ENCODE measurements around the gene TCAIM. TPM values are rescaled to one million over a fixed set of nuclear protein-coding genes. Genes with fewer than 3 reads are reported as not detected.

The TCAIM gene
- total and polyA plus RNA-seq, 2 of the 4 experiments (the other 2 are of a cell fraction): 11.0 to 21.5 TPM

DNA sequence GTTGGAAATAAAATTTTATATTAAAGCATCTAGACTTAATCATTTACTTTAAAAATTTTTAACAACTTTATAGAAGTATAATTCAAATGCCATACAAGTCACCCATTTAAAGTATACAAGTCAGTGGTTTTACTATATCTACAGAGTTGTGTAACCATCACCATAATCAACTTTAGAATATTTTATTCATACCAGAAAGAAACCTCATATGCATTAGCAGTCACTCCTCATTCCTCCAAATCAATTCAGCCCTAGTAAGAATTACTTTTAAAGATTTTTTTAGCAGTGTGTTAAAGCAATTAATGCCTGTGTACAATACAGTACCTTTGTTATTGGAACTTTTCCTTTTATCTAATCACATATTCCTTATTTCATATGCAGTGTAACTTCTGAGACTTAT lies 14.0 kb upstream of the TCAIM start:
- H4K91ac ChIP-seq (ENCODE audit: insufficient read depth, low read depth, low read length): no peak overlapping the region
- no peak overlapping the region for H2AK9ac ChIP-seq (replicated peaks; ENCODE audit: low read depth, low read length, poor library complexity)
- no peak overlapping the region for H3K4ac ChIP-seq (ENCODE audit: low read depth, low read length)
- POLR2A ChIA-PET (ENCODE audit: unreplicated experiment): no interaction called here
- H4K20me1 ChIP-seq (ENCODE audit: insufficient read depth, low read length): no peaks in the 10 kb centered on the region
- TF ChIP-seq MAFK (IDR thresholded peaks at IDR 0.05; ENCODE audit: low read depth, low read length) (no peak), CHD1 (IDR thresholded peaks at IDR 0.05; ENCODE audit: low read depth, low read length) (no peak), SMC3 (IDR thresholded peaks at IDR 0.05; ENCODE audit: low read depth, low read length) (no peak)
- no peaks in the 10 kb centered on the region for H3K9me3 ChIP-seq (ENCODE audit: control insufficient read depth, insufficient read depth, low read length)
- H2BK20ac ChIP-seq (ENCODE audit: low read depth, low read length): no peak overlapping the region
- no peak for ATAC-seq (ENCODE audit: low read depth)
- in situ Hi-C loops (cut with MboI; ENCODE audit: low sequenced_read_pairs) (no loop called here), dilution Hi-C loops (cut with HindIII; ENCODE audit: low sequenced_read_pairs, unreplicated experiment) (no loop called here), intact Hi-C loops (cut with micrococcal nuclease) (loop anchor here (5.0 kb wide), 1 partner anchor 208 kb away; no protein-coding TSS in a partner anchor)
- no peak overlapping the region for H2AK5ac ChIP-seq (ENCODE audit: low read depth, low read length)
- no peak overlapping the region for H2BK15ac ChIP-seq (ENCODE audit: low read depth, low read length)
- H3K4me1 ChIP-seq (ENCODE audit: control insufficient read depth, insufficient read depth, low read length): no peaks in the 10 kb centered on the region
- peaks cover 2% of the 10 kb centered on the region; the same call in 1 of the 2 replicates for H3K27me3 ChIP-seq (ENCODE audit: control insufficient read depth, insufficient read depth, low read length)
- no peak for DNase-seq
- H3K9ac ChIP-seq (ENCODE audit: low read depth, low read length): no peak overlapping the region
- CTCF ChIA-PET: no interaction called here
- no peak overlapping the region for H3K27ac ChIP-seq (ENCODE audit: insufficient read depth, low read length)
- no peaks in the 10 kb centered on the region for H3K9me1 ChIP-seq (ENCODE audit: insufficient read depth, low read length)
- no peaks in the 10 kb centered on the region for H3K36me3 ChIP-seq (ENCODE audit: control insufficient read depth, insufficient read depth, low read length)
- no peak overlapping the region for H3K4me3 ChIP-seq (ENCODE audit: insufficient read depth, low read depth, low read length)
- H3K18ac ChIP-seq (ENCODE audit: low read depth, low read length): no peak overlapping the region
- H3K14ac ChIP-seq (replicated peaks; ENCODE audit: low read depth, low read length): no peak overlapping the region
- no peak overlapping the region for H3K23ac ChIP-seq (ENCODE audit: low read depth, low read length)
- no peak overlapping the region for H2BK5ac ChIP-seq (ENCODE audit: low read depth, low read length, poor library complexity, severe bottlenecking)
- H3K4me2 ChIP-seq (ENCODE audit: low read depth, low read length): no peak overlapping the region
- no peak overlapping the region for H4K5ac ChIP-seq (ENCODE audit: low read depth, low read length)
- BruUV-seq (replicated peaks): no TSS peak
- H2AFZ ChIP-seq (replicated peaks; ENCODE audit: low read length, poor library complexity): no peak overlapping the region
- no peak overlapping the region for H3K56ac ChIP-seq (ENCODE audit: extremely low read depth, insufficient read depth, low read length)
- no peak overlapping the region for H4K8ac ChIP-seq (ENCODE audit: low read depth in 2 of 2, low read length in 2 of 2)
- H2BK120ac ChIP-seq (ENCODE audit: low read depth, low read length): no peak overlapping the region
- H3K79me1 ChIP-seq (ENCODE audit: low read depth in 1 of 2, low read length in 2 of 2): no peaks in the 10 kb centered on the region
